Heart left ventricle (tissue), 16 donors: ENCODE results near the gene GPRASP3. TPM values are rescaled to one million over a fixed set of nuclear protein-coding genes. Genes with fewer than 3 reads are reported as not detected.
"Not testable (repeated sequence)": the region's sequence is repeated elsewhere in the genome, so short reads cannot be mapped to it uniquely, and the experiment has no call there.

Experiments used
- ATAC-seq, 4 donors: fragments of 200-7000 bp; cut with Tn5 transposase; one replicate each; pipeline ENCODE4 v1.9.1; 2020 to 2022; ENCODE audit warnings: moderate library complexity in 4 of 4, mild to moderate bottlenecking in 3 of 4, moderate number of reproducible peaks in 1 of 4
- DNase-seq, 5 donors: peaks; one replicate each; pipeline ENCODE4 v3.0.0-alpha.2; 2020
- H3K27ac ChIP-seq, 12 donors: fragments of 200-600 bp; sonication (generic) in 4 of 12; one replicate each; pipeline versions ENCODE4 v1.5.0 to v1.8.0; 2016 to 2022; ENCODE audit warnings: mild to moderate bottlenecking in 2 of 12
- H3K27me3 ChIP-seq, 9 donors: fragments of 200-600 bp; sonication (generic) in 2 of 9; one replicate each; pipeline versions ENCODE4 v1.5.1 to v1.8.0; 2016 to 2022; ENCODE audit warnings: mild to moderate bottlenecking in 3 of 9
- H3K36me3 ChIP-seq, 9 donors: fragments of 200-600 bp; sonication (generic) in 2 of 9; one replicate each; pipeline versions ENCODE4 v1.5.0 to v1.8.0; 2018 to 2022; ENCODE audit warnings: mild to moderate bottlenecking in 2 of 9
- H3K4me1 ChIP-seq, 12 donors: fragments of 200-600 bp; sonication (generic) in 4 of 12; one replicate each; pipeline versions ENCODE4 v1.5.0 to v1.8.0; 2016 to 2022; ENCODE audit warnings: mild to moderate bottlenecking in 3 of 12
- H3K4me3 ChIP-seq, 12 donors: fragments of 200-600 bp; sonication (generic) in 4 of 12; one replicate each; pipeline versions ENCODE4 v1.5.0 to v1.8.0; 2017 to 2022; ENCODE audit warnings: mild to moderate bottlenecking in 9 of 12, moderate library complexity in 4 of 12
- H3K9me3 ChIP-seq, 12 donors: fragments of 200-600 bp; sonication (generic) in 4 of 12; one replicate each; pipeline versions ENCODE4 v1.5.0 to v1.8.0; 2016 to 2022; ENCODE audit warnings: mild to moderate bottlenecking in 1 of 12
- POLR2A ChIP-seq, 2 donors: fragments of 450-650 bp; IDR thresholded peaks; one replicate each; pipeline ENCODE4 v1.6.1; 2017; ENCODE audit warnings: antibody characterized with exemption in 2 of 2, mild to moderate bottlenecking in 2 of 2, moderate library complexity in 2 of 2
- WGBS, 4 donors: extraction: QIAGEN DNeasy Blood & Tissue Kit in 2 of 4; methylation state at CpG; one replicate each; pipeline versions ENCODE4 v1.1.5 to v1.1.7; 2013 to 2018; 5-methylcytosine and 5-hydroxymethylcytosine counted together
- intact Hi-C, 10 donors: fragments of 100-400 bp; cut with DNase I; formaldehyde crosslinking; loops; one replicate each; pipeline versions ENCODE4 v1.11.1 to v1.14.2; 2022
- polyA plus RNA-seq, 2 donors: library from polyadenylated mRNA; stranded (reverse); fragments of 200-250 nt; gene quantifications; one replicate each; pipeline ENCODE4 v1.2.3, GENCODE V29; 2013
- total RNA-seq, 9 donors: library from RNA; depleted of rRNA in 2 of 9; stranded (reverse); fragments of >200 nt in 2 of 9; fragmentation: NEBNext Ultra II Directional in 3 of 9; extraction: Animal tissue kit (Norgen Biotek cat#: 25700) in 3 of 9; gene quantifications; one replicate each; pipeline versions ENCODE4 v1.1.0 to v1.2.4, GENCODE V29; 2016 to 2023
- TF ChIP-seq, protein P1 (sequence below), 12 donors: fragments of 200-600 bp; sonication (generic) in 4 of 12; IDR thresholded peaks; one replicate each; pipeline versions ENCODE4 v1.5.0 to v1.8.0; 2018 to 2022; ENCODE audit warnings: antibody characterized with exemption in 12 of 12, mild to moderate bottlenecking in 5 of 12
- donor health status: ischemic (EF 13 %, LVEDD 7.1; RV severe dilation, severe dysfunction).
- donor health status: healthy with polysubstance abuse.
- donor health status: DM: no; HTN: yes; CAD: no.
- donor health status: DM: no; HTN: no; CAD: no.
- donor health status: ischemic (EF 25% LVEDD 6.9; RV normal size, moderate dysfunction).
- donor health status: ischemic (EF 25% LVEDD 5.7; RV mildly dilated, moderate dysfunction).
- donor health status: healthy.
- donor health status: DM: yes; HTN: yes; CAD: no.
- donor health status: ischemic (EF 35%, LVEDD 5.7; RV mildly dilated, moderate dysfunction).
- donor health status: nonischemic (EF 11% LVEDD 7.7; RV severe dilation, severe dysfunction).
- donor health status: DM: yes; HTN: yes; CAD: no.
- donor health status: PGD.
- donor health status: ischemic (EF 29% LVEDD 5.4; RV normal size, mild dysfunction).
- donor health status: nonischemic (EF 23%, LVEDD 6.1; RV moderate dilation, normal function).

Gene GPRASP3
- total and polyA plus RNA-seq, 11 donors, result 1.1 to 9.6 (median 5.0) TPM

- Histone ChIP-seq H3K27ac (no peak overlapping the region), H3K9me3 (no peaks in the 10 kb centered on the region), H3K36me3 (peaks cover 0 to 9% (median 0%) of the 10 kb centered on the region in 9 donors), H3K4me3 (no peak overlapping the region), H3K27me3 (peaks cover 0 to 17% (median 0%) of the 10 kb centered on the region in 9 donors), H3K4me1 (peaks cover 0 to 8% (median 0%) of the 10 kb centered on the region in 12 donors)
- TF ChIP-seq, protein P1, sequence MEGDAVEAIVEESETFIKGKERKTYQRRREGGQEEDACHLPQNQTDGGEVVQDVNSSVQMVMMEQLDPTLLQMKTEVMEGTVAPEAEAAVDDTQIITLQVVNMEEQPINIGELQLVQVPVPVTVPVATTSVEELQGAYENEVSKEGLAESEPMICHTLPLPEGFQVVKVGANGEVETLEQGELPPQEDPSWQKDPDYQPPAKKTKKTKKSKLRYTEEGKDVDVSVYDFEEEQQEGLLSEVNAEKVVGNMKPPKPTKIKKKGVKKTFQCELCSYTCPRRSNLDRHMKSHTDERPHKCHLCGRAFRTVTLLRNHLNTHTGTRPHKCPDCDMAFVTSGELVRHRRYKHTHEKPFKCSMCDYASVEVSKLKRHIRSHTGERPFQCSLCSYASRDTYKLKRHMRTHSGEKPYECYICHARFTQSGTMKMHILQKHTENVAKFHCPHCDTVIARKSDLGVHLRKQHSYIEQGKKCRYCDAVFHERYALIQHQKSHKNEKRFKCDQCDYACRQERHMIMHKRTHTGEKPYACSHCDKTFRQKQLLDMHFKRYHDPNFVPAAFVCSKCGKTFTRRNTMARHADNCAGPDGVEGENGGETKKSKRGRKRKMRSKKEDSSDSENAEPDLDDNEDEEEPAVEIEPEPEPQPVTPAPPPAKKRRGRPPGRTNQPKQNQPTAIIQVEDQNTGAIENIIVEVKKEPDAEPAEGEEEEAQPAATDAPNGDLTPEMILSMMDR (IDR thresholded peaks at IDR 0.05), result no peak
- no peak for TF ChIP-seq POLR2A (IDR thresholded peaks at IDR 0.05)
- ATAC-seq, result no peak
- WGBS, 4 donors, result 73 to 86% (median 81%) methylated on average over 5 to 6 of the region's 6 CpGs
- intact Hi-C loops, result loop anchor here in 6 of 10 donors (5.0 to 10.0 kb wide), 4 partner anchors 60 to 113 kb away; partner anchors contain the start of gene GPRASP1 (in 6 of the 6)
- no peak for DNase-seq
Observed at GRCh38 chrX:102714994-102715393, 5.5 kb upstream of the GPRASP3 start.

- H3K9me3 ChIP-seq, result no peaks in the 10 kb centered on the region
- intact Hi-C loops, result loop anchor here in 5 of 10 donors (10.0 kb wide), 2 partner anchors 61 to 111 kb away; partner anchors contain the start of gene GPRASP1 (in 5 of the 5)
- WGBS, 4 donors, result 82 to 92% (median 91%) methylated on average over 5 of the region's 5 CpGs
- H3K27me3 ChIP-seq, result peaks cover 0 to 17% (median 0%) of the 10 kb centered on the region in 9 donors
- DNase-seq (no peak), ATAC-seq (no peak)
- no peak overlapping the region for H3K4me3 ChIP-seq
- TF ChIP-seq, protein P1 (IDR thresholded peaks at IDR 0.05), result no peak
- TF ChIP-seq POLR2A (IDR thresholded peaks at IDR 0.05), result no peak
- no peak overlapping the region for H3K27ac ChIP-seq
- H3K4me1 ChIP-seq, result peaks cover 0 to 9% (median 0%) of the 10 kb centered on the region in 12 donors
- peaks cover 0 to 9% (median 0%) of the 10 kb centered on the region in 9 donors for H3K36me3 ChIP-seq
Observed at GRCh38 chrX:102715967-102716366, 4.6 kb upstream of the GPRASP3 start.

GRCh38 chrX:102721169-102721506, 595 bp downstream of the GPRASP3 start:
- not testable (repeated sequence) for H3K4me1 ChIP-seq, H3K9me3 ChIP-seq, H3K27me3 ChIP-seq, H3K27ac ChIP-seq, DNase-seq, H3K36me3 ChIP-seq
- WGBS, 4 donors, result 48 to 64% (median 55%) methylated on average over 7 of the region's 7 CpGs
- peak in 1 of 4 donors; percentile 21 for ATAC-seq
- intact Hi-C loops, result loop anchor here in 1 of 10 donors (10.0 kb wide), 1 partner anchor 114 kb away; no protein-coding TSS in a partner anchor
- H3K4me3 ChIP-seq, result peak overlapping the region in 11 of 12 donors; percentile 18 to 69 (median 54)

- no peak for ATAC-seq
- H3K27me3 ChIP-seq, result peaks cover 0 to 6% (median 0%) of the 10 kb centered on the region in 9 donors
- TF ChIP-seq POLR2A (IDR thresholded peaks at IDR 0.05), result no peak
- TF ChIP-seq, protein P1 (IDR thresholded peaks at IDR 0.05), result no peak
- no peak overlapping the region for H3K27ac ChIP-seq
- intact Hi-C loops, result loop anchor here in 1 of 10 donors (10.0 kb wide), 1 partner anchor 111 kb away; no protein-coding TSS in a partner anchor
- 60 to 94% (median 74%) methylated on average over 1 of the region's 1 CpG for WGBS, 4 donors
- no peak overlapping the region for H3K4me3 ChIP-seq
- no peak for DNase-seq
- peaks cover 0 to 7% (median 0%) of the 10 kb centered on the region in 12 donors for H3K4me1 ChIP-seq
- H3K36me3 ChIP-seq, result peaks cover 0 to 3% (median 0%) of the 10 kb centered on the region in 9 donors
- H3K9me3 ChIP-seq, result no peaks in the 10 kb centered on the region
Observed at GRCh38 chrX:102723456-102723855, 2.9 kb downstream of the GPRASP3 start.
